H1 (cell line): ENCODE results near the gene PLCH2.

Source experiments
- ATF2 ChIP-seq: IDR thresholded peaks from 2 replicates; pipeline ENCODE4 v1.6.1; 2012; ENCODE audit warnings: low read length, inconsistent platforms
- JUN ChIP-seq: IDR thresholded peaks from 2 replicates; pipeline ENCODE4 v1.6.1; 2011; ENCODE audit warnings: low read depth, mild to moderate bottlenecking, improper control_type of control experiment, low read length
- POLR2A ChIP-seq, 2 experiments: IDR thresholded peaks; 1 replicate in 1 of 2; 2 replicates in 1 of 2; pipeline ENCODE4 v1.6.1; 2011; ENCODE audit warnings: low read depth in 2 of 2, low read length in 2 of 2, mild to moderate bottlenecking in 2 of 2; ENCODE audit errors: control extremely low read depth in 1 of 2
- USF2 ChIP-seq: IDR thresholded peaks from 2 replicates; pipeline ENCODE4 v1.6.1; 2011; ENCODE audit warnings: low read length, improper control_type of control experiment
- ZNF274 ChIP-seq: IDR thresholded peaks from 2 replicates; pipeline ENCODE4 v1.7.0; 2012; ENCODE audit warnings: low read length, borderline replicate concordance; ENCODE audit errors: extremely low read depth

GRCh38 chr1:2445162-2445822 is 30.8 kb upstream of the PLCH2 start:
- TF ChIP-seq USF2 (no peak), POLR2A (IDR thresholded peaks at IDR 0.05; ENCODE audit: control extremely low read depth in 1 of 2, low read depth in 2 of 2, low read length in 2 of 2) (no peak), ATF2 (no peak), JUN (no peak), ZNF274 (no peak)
